ENCODE data around the gene LDLRAD1. TPM values are rescaled to one million over a fixed set of nuclear protein-coding genes. Genes with fewer than 3 reads are reported as not detected.
A peak's percentile ranks its signal among the peaks of the same experiment; 100 is the strongest.
"Not testable (repeated sequence)": the region's sequence is repeated elsewhere in the genome, so short reads cannot be mapped to it uniquely, and the experiment has no call there.

LDLRAD1 gene
- total RNA-seq, 1 donor from 2014 or later = 13.7 TPM

DNA sequence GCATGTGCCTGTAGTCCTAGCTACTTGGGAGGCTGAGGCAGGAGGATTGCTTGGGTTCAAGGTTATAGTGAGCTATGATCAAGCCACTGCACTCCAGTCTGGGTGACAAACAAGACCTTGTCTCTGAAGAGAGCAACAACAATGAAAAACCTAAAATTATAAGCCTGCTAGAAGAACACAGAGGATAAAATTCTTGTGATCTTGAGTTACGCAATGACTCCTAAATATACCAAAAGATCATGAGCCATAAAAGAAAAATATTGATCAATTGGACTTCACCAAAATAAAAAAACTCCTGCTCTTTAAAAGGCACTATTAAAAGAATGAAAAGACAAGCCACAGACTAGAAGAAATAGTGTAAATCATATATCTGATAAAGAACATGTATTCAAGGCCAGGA lies 22.3 kb downstream of the LDLRAD1 start:
- TF ChIP-seq, protein P1, sequence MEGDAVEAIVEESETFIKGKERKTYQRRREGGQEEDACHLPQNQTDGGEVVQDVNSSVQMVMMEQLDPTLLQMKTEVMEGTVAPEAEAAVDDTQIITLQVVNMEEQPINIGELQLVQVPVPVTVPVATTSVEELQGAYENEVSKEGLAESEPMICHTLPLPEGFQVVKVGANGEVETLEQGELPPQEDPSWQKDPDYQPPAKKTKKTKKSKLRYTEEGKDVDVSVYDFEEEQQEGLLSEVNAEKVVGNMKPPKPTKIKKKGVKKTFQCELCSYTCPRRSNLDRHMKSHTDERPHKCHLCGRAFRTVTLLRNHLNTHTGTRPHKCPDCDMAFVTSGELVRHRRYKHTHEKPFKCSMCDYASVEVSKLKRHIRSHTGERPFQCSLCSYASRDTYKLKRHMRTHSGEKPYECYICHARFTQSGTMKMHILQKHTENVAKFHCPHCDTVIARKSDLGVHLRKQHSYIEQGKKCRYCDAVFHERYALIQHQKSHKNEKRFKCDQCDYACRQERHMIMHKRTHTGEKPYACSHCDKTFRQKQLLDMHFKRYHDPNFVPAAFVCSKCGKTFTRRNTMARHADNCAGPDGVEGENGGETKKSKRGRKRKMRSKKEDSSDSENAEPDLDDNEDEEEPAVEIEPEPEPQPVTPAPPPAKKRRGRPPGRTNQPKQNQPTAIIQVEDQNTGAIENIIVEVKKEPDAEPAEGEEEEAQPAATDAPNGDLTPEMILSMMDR (IDR thresholded peaks at IDR 0.05) = no peak
- no peak overlapping the region for H3K4me3 ChIP-seq
- no peak for DNase-seq
- H3K36me3 ChIP-seq = no peaks in the 10 kb centered on the region
- H3K27ac ChIP-seq = no peak overlapping the region
- no peaks in the 10 kb centered on the region for H3K4me1 ChIP-seq
- H3K27me3 ChIP-seq (ENCODE audit: low read depth) = no peaks in the 10 kb centered on the region
- no peaks in the 10 kb centered on the region for H3K9me3 ChIP-seq
- intact Hi-C loops (cut with DNase I) = no loop called here
- ATAC-seq = no peak

DNA sequence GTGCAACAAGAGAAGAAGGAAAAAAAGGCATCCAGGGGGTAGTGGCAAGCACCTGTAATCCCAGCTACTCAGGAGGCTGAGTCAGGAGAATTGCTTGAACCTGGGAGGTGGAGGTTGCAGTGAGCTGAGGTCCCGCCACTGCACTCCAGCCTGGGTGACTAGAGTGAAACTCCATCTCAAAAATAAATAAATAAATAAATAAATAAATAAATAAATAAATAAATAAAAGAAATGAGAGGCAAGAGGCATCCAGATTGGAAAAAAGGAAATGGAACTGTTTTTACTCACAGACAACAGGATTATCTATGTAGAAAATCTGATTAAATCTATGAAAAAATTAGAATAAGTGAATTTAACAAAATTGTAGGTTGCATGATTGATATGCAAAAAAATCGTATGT lies 23.5 kb downstream of the LDLRAD1 start:
- ATAC-seq; intact Hi-C loops (cut with DNase I); H3K27me3 ChIP-seq (ENCODE audit: low read depth); H3K4me1 ChIP-seq; H3K4me3 ChIP-seq; DNase-seq; H3K27ac ChIP-seq; H3K36me3 ChIP-seq; H3K9me3 ChIP-seq: not testable (repeated sequence)

DNA sequence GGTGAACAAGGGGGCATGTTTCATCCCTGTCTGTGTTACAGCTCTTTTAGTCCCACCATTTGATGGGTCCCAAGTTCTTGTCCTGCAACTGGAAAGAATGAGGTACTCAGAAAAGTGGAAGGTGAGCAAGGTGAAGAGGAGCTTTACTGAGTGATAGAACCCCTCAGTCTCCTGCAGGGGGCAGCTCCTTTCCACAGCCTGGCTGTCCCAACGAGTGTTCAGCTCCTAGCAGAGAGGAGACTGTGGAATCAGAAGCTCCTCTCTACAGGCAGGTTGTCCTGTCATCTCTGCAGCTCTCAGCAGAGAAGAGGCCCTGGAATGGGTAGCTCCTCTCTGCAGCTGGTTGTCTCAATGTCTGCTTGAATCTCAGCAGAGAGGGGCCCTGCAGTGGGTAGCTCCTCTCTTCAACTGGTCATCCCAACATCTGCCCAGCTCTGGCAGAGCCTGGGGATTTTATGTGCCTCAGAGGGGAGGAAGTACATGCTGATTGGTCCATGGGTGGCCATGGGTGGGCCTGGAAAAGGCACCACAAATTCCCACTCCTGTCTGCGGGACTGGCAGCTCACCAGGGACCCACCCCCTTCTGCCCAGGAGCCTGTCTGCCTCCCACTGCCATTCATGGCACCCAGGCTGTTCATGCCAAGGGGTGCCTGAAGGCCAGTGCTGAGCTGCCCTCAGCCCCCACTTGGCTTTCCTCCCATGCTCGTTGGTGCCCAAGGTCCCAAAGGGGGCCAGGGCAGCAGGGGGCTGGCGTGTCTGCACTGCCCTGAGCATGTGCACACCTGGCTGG lies 25.7 kb downstream of the LDLRAD1 start:
- intact Hi-C loops (cut with DNase I) = no loop called here
- H3K36me3 ChIP-seq = no peaks in the 10 kb centered on the region
- H3K27ac ChIP-seq = no peak overlapping the region
- peak in 1 of 2 donors; percentile 68 for ATAC-seq
- H3K9me3 ChIP-seq = no peaks in the 10 kb centered on the region
- TF ChIP-seq, protein P1 (IDR thresholded peaks at IDR 0.05) = no peak
- H3K27me3 ChIP-seq (ENCODE audit: low read depth) = no peaks in the 10 kb centered on the region
- no peaks in the 10 kb centered on the region for H3K4me1 ChIP-seq
- DNase-seq = no peak
- no peak overlapping the region for H3K4me3 ChIP-seq

DNA sequence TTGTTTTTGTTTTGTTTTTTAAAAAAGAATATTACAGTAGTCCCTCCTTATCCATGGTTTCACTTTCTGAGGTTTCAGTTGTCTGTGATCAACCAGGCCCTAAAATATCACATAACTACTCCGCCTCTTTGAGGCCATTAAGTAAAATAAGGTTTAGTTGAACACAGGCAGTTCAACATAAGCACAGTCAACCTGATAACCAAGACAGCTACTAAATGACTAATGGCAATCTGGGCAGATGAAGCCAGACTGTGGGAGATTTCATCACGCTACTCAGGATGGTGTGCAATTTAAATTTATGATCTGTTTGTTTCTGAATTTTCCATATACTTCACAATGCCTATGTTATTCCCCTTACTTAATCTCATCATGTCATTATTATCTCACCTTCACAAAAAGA lies 30.1 kb downstream of the LDLRAD1 start:
- no peaks in the 10 kb centered on the region for H3K27me3 ChIP-seq (ENCODE audit: low read depth)
- intact Hi-C loops (cut with DNase I) = no loop called here
- DNase-seq = no peak
- H3K27ac ChIP-seq = no peak overlapping the region
- H3K4me1 ChIP-seq = peaks cover under 1% of the 10 kb centered on the region
- H3K4me3 ChIP-seq = no peak overlapping the region
- no peak for ATAC-seq
- H3K9me3 ChIP-seq = no peaks in the 10 kb centered on the region
- TF ChIP-seq, protein P1 (IDR thresholded peaks at IDR 0.05) = no peak
- no peaks in the 10 kb centered on the region for H3K36me3 ChIP-seq

DNA sequence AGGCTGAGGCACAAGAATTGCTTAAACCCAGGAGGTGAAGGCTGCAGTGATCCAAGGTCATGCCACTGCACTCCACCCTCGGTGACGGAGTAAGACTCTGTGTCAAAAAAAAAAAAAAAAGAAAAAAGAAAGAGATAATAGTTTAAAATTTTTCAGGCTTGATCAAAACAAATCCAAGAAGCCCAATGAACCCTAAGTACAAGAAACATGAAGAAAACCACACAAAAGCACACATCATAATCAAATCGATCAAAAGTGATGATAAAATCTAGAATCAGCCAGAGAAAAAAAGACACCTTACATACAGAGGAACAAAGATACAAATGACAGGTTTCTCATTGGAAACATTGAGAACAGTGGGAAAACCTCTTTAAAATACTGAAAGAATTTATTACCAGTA lies 31.5 kb downstream of the LDLRAD1 start:
- ATAC-seq = no peak
- Histone ChIP-seq H3K27me3 (ENCODE audit: low read depth) (no peaks in the 10 kb centered on the region), H3K4me3 (no peak overlapping the region), H3K4me1 (peaks cover 13% of the 10 kb centered on the region), H3K9me3 (no peaks in the 10 kb centered on the region), H3K36me3 (no peaks in the 10 kb centered on the region), H3K27ac (no peak overlapping the region)
- DNase-seq = no peak
- TF ChIP-seq, protein P1 (IDR thresholded peaks at IDR 0.05) = no peak
- intact Hi-C loops (cut with DNase I) = no loop called here

DNA sequence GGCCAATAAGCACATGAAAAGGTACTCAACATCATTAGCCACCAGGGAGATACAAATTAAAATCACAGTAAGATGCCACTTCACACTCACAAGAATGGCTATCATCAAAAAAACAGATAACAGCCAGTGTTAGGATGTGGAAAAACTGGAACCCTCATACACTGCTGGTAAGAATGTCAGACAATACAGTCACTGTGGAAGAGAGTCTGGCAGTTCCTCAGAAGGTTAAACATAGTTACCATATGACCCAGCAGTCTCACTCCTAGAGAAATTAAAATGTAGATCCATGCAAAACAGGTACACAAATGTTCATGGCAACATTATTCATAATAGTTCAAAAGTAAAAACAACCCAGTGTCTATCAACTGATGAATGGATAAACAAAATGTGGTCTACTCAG lies 33.3 kb downstream of the LDLRAD1 start:
- DNase-seq (no peak), ATAC-seq (no peak)
- no peaks in the 10 kb centered on the region for H3K9me3 ChIP-seq
- H3K36me3 ChIP-seq = no peaks in the 10 kb centered on the region
- H3K27me3 ChIP-seq (ENCODE audit: low read depth) = no peaks in the 10 kb centered on the region
- intact Hi-C loops (cut with DNase I) = no loop called here
- no peak overlapping the region for H3K4me3 ChIP-seq
- TF ChIP-seq, protein P1 (IDR thresholded peaks at IDR 0.05) = no peak
- peaks cover 13% of the 10 kb centered on the region for H3K4me1 ChIP-seq
- H3K27ac ChIP-seq = no peak overlapping the region
